HTR-8/SVneo (cell line): ENCODE results near the gene PGAP6.
"Not testable (repeated sequence)": the region's sequence is repeated elsewhere in the genome, so short reads cannot be mapped to it uniquely, and the experiment has no call there.

ENCODE experiments used
- DNase-seq: peaks from one replicate; pipeline ENCODE4 v3.0.0; 2011; ENCODE audit warnings: low spot score, mixed read lengths; ENCODE audit not compliant: insufficient read length
- FAIRE-seq: peaks from 2 replicates; lab custom pipeline; 2011; peaks lifted over from hg19 to GRCh38; lab: Jason Lieb, UNC

Gene PGAP6

DNA sequence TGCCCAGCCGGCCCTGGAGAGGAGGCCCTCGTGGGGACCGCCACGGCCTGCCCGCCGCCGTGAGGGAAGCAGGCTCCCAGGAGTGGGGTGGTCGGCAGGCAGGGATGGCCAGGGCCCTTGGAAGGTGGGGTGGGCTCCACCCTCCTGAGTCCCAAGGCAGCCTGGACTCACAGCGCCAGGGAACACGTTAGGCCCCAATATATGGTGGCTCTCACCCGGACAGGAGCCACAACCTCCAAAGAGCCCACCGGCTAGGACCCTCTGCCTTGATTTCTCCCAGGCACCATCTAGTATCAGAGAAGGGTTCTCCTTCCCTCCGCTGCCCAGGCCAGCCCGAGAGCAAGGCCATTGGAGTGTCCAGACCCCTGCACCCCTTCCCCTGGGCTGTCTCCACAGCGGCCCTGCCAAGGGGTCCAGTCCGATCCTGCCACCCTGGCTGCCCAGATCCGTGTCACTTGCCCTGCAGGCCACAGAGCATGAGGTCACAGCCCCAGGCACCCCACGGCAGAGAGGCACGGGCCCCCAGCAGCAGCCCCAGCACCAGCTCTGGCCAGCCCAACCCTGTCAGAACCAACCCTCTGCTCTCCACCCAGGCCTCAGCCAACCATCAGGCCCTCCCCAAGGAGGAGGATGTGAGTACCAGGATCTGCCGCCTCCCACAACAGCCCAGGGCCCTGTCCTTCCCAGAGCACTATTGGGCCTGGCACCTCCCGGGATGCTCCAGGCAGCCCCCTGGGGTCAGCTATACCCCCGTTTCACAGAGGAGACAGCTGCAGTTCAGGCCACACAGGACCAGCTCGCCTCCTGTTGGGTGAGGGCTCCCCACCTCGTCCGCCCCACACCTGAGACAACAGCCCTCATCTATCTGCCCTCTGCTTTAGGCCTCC lies 28.1 kb downstream of the PGAP6 start:
- DNase-seq (no peak), FAIRE-seq (peak; percentile 13)

- peak; percentile 86 for DNase-seq
- peak; percentile 80 for FAIRE-seq
Measured at GRCh38 chr16:352547-353403, 29.0 kb downstream of the PGAP6 start, which contains the start of gene AXIN1. Gene AXIN1 (minus strand): TSS chr16:352723. CDS start chr16:347025, 5,698 bp downstream.

- FAIRE-seq: no peak
- no peak for DNase-seq
Measured at GRCh38 chr16:351804-352520, 29.8 kb downstream of the PGAP6 start.

DNA sequence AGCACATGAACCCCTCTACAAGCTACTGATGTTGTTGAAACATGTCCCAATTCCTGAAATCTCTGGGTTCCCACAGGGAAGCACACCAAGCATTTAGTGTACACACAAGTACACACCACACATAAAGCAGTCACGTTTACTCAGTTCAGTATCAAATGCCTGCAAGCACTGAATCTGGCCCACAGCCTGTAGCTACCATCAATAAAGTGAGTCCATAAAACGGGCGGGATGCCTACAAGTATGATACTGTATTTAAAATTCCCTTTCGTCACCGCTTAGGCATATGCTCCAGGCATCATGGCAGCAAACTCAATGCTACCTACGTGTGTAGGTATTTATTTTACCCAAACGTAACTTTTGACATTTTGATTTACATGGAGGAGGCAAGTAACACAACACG lies 31.6 kb downstream of the PGAP6 start:
- peak; percentile 65 for FAIRE-seq
- DNase-seq: no peak

DNA sequence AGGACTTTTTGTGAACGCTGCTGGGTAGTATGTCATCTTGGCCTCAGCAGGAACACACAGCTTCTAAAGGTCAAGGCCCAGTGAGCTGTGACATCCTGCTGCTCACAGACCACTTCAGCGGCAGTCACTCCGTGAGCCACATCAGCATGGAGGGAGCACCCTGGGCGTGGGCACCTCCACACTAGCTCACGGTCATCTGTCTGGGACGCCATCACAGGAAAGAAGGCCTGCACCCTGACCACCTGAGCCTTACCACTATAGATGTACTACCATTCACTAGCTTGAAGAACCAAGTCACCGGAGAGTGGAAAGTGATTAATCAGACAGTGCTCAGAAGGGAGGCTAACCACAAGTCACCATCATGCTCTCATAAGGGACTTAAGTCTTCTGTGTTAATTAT lies 32.6 kb downstream of the PGAP6 start:
- no peak for DNase-seq
- no peak for FAIRE-seq

- DNase-seq, FAIRE-seq: not testable (repeated sequence)
Measured at GRCh38 chr16:348495-348894, 33.3 kb downstream of the PGAP6 start.

- no peak for DNase-seq
- FAIRE-seq: no peak
Measured at GRCh38 chr16:347203-347602, 34.6 kb downstream of the PGAP6 start.

DNA sequence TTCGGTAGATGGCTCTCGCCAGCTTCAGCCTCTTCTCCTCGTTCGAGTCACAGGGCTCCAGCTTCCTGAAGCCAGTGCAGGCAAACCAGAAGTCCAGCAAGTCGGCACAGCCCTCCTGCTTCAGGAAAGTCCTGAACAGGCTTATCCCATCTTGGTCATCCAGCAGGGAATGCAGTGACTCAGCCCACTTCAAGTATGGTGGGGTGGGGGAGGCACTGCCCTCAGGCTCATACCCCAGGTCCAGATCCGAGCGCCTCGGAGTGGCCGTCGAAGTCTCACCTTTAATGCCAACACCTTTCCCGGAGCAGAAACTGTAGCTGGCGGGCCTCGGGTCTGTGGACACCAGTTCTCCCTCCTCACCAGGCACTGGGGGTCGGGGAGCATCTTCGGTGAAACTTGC lies 35.2 kb downstream of the PGAP6 start:
- DNase-seq (peak; percentile 54), FAIRE-seq (peak; percentile 54)

DNA sequence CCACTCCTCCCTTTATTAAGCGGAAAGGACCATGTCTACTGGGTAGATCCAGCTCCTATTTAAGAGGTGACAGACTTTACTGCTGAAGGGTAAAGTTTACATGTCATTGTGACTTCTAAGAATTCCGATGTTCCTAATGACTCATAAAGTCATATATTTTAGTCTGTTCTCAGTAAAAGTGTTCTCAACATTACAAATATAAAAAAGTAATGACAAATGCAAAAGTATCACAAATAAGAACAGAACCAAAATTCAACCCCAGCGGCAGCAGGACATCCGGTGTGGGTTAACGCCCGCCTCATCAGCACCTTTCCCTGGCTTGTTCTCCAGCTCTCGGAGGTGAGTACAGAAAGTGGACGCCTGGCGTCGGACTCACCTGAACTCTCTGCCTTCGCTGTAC lies 36.0 kb downstream of the PGAP6 start:
- FAIRE-seq (no peak), DNase-seq (no peak)

GRCh38 chr16:342455-343213 lies 39.1 kb downstream of the PGAP6 start:
- no peak for DNase-seq
- no peak for FAIRE-seq

DNA sequence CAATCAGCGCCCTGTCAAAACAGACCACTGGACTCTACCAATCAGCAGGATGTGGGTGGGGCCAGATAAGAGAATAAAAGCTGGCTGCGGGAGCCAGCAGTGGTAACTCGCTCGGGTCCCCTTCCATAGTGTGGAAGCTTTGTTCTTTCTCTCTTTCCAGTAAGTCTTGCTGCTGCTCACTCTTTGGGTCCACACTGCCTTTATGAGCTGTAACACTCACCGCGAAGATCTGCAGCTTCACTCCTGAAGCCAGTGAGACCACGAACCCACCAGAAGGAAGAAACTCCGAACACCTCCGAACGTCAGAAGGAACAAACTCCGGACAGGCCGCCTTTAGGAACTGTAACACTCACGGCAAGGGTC lies 39.8 kb downstream of the PGAP6 start:
- FAIRE-seq, DNase-seq: not testable (repeated sequence)

DNA sequence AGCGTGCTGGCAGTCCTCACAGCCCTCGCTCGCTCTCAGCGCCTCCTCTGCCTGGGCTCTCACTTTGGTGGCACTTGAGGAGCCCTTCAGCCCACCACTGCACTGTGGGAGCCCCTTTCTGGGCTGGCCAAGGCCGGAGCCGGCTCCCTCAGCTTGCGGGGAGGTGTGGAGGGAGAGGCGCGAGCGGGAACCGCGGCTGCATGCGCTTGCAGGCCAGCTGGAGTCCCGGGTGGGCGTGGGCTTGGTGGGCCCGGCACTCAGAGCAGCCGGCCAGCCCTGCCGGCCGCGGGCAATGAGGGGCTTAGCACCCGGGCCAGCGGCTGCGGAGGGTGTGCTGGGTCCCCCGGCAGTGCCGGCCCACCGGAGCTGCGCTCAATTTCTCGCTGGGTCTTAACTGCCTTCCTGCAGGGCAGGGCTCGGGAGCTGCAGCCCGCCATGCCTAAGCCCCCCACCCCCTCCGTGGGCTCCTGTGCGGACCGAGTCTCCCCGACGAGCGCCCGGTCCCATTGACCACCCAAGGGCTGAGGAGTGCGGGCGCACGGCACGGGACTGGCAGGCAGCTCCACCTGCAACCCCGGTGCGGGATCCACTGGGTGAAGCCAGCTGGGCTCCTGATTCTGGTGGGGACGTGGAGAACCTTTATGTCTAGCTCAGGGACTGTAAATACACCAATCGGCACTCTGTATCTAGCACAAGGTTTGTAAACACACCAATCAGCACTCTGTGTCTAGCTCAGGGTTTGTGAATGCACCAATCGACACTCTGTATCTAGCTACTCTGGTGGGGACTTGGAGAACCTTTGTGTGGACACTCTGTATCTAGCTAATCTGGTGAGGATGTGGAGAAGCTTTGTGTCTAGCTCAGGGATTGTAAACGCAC lies 40.4 kb downstream of the PGAP6 start:
- DNase-seq, FAIRE-seq: not testable (repeated sequence)

DNA sequence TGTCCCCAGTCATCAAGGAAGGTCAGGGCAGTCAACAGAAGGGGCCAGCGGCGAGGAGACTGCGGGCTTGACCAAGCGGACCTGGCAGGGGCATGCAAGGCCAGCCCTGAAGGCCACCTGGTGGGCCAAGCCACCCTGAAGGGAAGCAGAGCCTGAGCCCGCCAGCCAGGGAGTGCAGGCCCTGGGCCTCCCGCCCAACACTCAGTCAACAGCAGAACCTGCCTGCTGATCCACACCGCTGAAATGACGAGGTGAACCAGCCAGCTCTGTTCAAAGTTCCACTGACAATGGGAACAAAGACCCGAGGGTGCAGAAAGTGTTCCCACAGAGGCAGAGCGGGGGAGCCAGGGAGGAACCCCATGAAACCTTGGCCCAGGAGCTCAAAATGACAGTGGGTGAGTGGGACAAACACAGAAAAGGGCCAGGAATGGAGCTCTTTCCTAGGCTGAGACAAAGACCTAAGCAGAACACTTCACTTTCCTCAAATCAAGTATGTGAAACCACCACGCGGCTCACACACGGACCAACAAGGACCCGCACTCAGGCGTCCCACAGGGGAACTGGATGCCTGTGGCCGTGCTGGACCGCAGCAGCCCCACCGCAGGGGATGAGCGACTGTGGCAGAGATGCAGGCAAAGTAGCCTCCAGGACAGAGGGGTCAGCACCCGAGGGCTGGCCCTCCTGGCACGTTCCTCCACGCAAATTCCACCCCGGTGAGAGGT lies 41.2 kb downstream of the PGAP6 start:
- no peak for DNase-seq
- no peak for FAIRE-seq

- FAIRE-seq: no peak
- no peak for DNase-seq
Measured at GRCh38 chr16:339680-340079, 42.1 kb downstream of the PGAP6 start.

DNA sequence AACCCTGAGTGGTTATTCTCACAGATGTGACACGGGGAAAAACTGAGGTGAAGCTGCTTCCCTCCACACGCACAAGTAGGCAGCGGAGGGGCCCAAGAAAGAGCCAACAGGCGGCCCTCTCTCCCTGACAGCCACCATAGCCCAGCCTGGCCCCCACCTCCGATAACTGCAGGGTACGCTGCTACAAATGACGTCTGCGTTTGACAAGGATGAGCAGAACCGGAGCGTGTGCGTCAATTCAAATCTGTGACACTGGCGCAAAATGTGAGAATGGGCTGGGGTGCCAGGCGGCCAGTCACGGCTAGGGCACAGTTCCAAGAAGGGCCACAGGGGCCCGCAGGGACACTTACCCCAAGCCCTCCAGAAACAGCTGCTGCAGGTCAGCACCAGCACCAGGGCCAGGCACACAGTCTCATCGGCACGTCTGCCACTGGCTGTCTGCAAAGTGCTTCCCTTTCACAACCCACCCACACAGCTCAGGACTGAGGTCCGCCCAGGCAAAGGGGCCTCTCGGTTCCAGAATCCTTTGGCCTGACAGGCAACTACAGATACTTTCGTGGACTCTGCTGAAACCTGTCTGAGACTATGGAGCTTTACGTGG lies 43.7 kb downstream of the PGAP6 start:
- DNase-seq (no peak), FAIRE-seq (no peak)

- DNase-seq (no peak), FAIRE-seq (no peak)
Measured at GRCh38 chr16:337437-337836, 44.3 kb downstream of the PGAP6 start.

DNA sequence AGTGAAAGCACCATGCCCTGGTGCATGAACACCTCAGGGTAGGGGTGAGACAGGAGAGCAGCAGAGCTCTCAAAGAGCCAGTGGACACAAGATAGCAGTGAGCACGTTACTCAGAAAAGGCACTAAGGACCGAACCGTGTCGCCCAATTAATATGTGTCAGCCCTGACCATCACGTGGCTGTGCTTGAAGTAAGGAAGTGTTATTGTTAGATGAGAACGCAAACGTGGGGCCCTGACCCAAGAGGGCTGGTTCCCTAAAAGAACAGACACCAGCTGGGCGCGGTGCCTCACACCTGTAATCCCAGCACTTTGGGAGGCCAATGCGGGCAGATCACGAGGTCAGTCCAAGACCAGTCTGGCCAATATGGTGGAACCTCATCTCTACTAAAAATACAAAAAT lies 45.5 kb downstream of the PGAP6 start:
- FAIRE-seq (no peak), DNase-seq (no peak)
